ENCODE data around the gene TRRAP.

GRCh38 chr7:98946389-98946788 lies 68.1 kb downstream of the TRRAP start:
- TF ChIP-seq CTCF (IDR thresholded peaks at IDR 0.05), result no peak
- no peak for TF ChIP-seq POLR2A (IDR thresholded peaks at IDR 0.05)
